Right cardiac atrium (tissue), 5 donors: ENCODE measurements around the gene NDUFA11. TPM values are rescaled to one million over a fixed set of nuclear protein-coding genes. Genes with fewer than 3 reads are reported as not detected.

Experiments
- ATAC-seq, 2 donors: fragments of 200-7000 bp; cut with Tn5 transposase; one replicate each; pipeline versions ENCODE4 v1.8.0 to v1.9.1; 2020; ENCODE audit warnings: moderate library complexity in 2 of 2, mild to moderate bottlenecking in 1 of 2
- DNase-seq, 3 donors: peaks; one replicate each; pipeline ENCODE4 v3.0.0-alpha.2; 2020
- H3K27ac ChIP-seq: one replicate; pipeline ENCODE4 v1.5.1; 2013; ENCODE audit warnings: mild to moderate bottlenecking, low read length, control low read depth, moderate library complexity
- H3K27me3 ChIP-seq: one replicate; pipeline ENCODE4 v1.6.1; 2013; ENCODE audit not compliant: control insufficient read depth, insufficient read depth
- H3K4me1 ChIP-seq: one replicate; pipeline ENCODE4 v1.6.1; 2013; ENCODE audit warnings: low read length; ENCODE audit not compliant: control insufficient read depth, insufficient read depth
- H3K4me3 ChIP-seq: one replicate; pipeline ENCODE4 v1.5.1; 2013; ENCODE audit warnings: low read length, control low read depth
- H3K9me3 ChIP-seq: one replicate; pipeline ENCODE4 v1.6.1; 2013; ENCODE audit warnings: low read length; ENCODE audit not compliant: control insufficient read depth
- WGBS: extraction: QIAGEN DNeasy Blood & Tissue Kit; methylation state at CpG from one replicate; pipeline ENCODE4 v1.1.7; 2013; 5-methylcytosine and 5-hydroxymethylcytosine counted together
- intact Hi-C, 4 donors: fragments of 100-400 bp; cut with DNase I; formaldehyde crosslinking; loops; one replicate each; pipeline versions ENCODE4 v1.11.0 to v1.14.0; 2022 to 2023
- polyA plus RNA-seq: library from polyadenylated mRNA; stranded (reverse); fragments of 200-250 nt; gene quantifications from one replicate; pipeline ENCODE4 v1.2.3, GENCODE V29; 2013
- total RNA-seq, 4 donors: library from RNA; stranded (reverse); fragmentation: NEBNext Ultra II Directional; extraction: Animal tissue kit (Norgen Biotek cat#: 25700); gene quantifications; one replicate each; pipeline ENCODE4 v1.2.1, GENCODE V29; 2021
- donor health status: healthy with polysubstance abuse.
- donor health status: DM: no; HTN: yes; CAD: no.
- donor health status: DM: no; HTN: no; CAD: no.
- donor health status: DM: no; HTN: yes; CAD: no; lungs with severe emphysema.
- donor health status: DM: yes; HTN: yes; CAD: no.

Gene NDUFA11
- total and polyA plus RNA-seq, 5 donors = 515 to 1,214 (median 646) TPM

DNA sequence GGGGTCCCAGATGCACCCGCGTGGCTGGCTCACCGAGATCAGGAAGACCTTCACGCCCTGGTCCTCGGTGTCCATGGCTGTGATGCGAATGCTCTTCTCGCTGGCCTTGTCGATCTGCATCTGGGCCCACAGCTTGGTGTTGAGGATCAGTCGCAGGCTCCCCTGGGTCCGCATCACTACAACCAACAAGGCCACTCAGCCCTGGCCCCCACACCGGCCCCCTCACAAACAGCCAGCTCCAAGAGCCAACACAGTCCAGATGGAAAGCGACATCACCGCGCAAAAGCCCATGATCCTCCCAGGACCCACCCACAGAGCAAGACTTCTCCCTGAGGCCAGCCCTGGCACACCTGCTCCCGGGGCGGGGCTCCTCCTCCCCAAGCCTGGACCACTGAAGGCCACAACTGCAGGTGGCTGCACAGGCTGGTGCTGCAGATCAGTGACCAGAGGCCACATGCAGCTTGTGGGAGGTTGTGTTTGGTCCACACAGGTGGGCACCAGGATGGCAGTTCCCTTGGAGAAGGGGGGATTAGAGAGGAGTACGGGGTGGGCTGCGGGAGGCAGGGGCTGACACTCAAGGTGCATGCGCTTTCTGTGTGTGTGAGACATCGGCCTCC lies 15.0 kb upstream of the NDUFA11 start:
- Histone ChIP-seq H3K27ac (no peak overlapping the region), H3K4me3 (no peak overlapping the region), H3K9me3 (no peaks in the 10 kb centered on the region), H3K27me3 (no peaks in the 10 kb centered on the region), H3K4me1 (peaks cover 5% of the 10 kb centered on the region)
- 95% methylated on average over 20 of the region's 20 CpGs for WGBS
- ATAC-seq (no peak), DNase-seq (peak in 1 of 3 donors; percentile 39)
- intact Hi-C loops = no loop called here

DNA sequence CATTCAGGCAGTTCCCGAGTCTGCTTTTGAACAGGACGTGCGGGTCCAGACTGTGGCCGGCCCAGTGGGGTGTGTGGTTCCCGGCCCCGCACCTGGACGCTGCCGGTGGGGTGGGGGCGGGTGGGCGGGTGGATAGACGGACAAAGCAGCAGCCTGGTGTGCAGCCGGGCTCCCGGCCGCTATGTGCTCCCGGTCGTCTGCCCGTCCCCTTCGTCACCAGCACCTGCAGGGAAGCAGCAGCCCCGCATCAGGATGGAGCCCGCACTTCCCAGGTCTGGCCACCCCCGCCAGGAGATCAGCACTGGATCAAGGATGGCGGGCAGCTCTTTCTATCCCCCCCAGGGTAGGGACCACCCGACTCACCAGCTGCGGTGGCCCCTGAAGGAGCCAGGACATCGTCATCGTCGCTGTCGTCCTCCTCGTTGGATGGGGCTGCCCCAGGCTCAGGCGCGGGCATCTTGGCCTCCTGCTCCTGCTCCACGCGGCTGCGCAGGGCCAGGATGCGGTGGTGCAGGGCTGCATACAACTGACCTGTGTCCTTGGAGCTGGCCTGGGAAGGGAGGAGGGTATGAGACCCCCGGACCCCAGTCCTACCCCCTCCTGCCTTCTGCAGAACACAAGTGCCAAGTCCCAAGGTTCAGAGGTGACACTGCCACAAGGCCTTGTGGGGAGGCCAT lies 14.0 kb upstream of the NDUFA11 start:
- DNase-seq = no peak
- WGBS = 92% methylated on average over 36 of the region's 36 CpGs

DNA sequence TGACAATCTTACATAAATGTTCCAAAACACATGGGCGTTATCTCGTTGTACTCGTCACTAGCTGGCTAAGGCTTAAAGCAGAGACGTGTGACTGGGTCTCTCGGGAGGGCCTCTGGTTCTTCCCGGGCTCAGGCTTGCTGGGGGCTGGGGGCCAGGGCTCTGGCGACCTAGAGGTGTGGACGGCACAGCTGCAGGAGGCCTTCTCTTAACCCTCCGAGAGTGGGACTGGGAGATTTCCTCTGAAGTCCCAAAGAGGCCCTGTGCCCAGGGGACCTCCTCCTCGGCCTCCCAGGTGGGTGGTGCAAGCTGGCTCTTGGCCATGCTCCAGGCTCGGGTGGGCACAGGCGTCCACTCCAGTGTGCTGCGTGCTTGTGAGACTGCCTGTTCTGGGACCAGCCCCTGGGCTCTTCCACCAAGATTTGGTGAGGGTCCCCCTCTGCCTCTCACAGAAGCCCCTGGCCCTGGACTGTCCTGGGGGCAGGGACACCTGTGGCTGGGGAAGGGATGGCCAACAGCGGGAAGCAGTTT lies 12.7 kb upstream of the NDUFA11 start:
- ATAC-seq (peak; percentile 5 to 29), DNase-seq (peak; percentile 53 to 82 (median 73))
- WGBS = 40% methylated on average over 14 of the region's 14 CpGs
- Histone ChIP-seq H3K9me3 (no peaks in the 10 kb centered on the region), H3K4me1 (peaks cover 5% of the 10 kb centered on the region), H3K27ac (no peak overlapping the region), H3K4me3 (no peak overlapping the region), H3K27me3 (no peaks in the 10 kb centered on the region)
- intact Hi-C loops = no loop called here

More for the DNA sequence above, 14.0 kb upstream of the NDUFA11 start:
- Histone ChIP-seq H3K9me3 (no peaks in the 10 kb centered on the region), H3K27ac (no peak overlapping the region), H3K4me1 (peaks cover 5% of the 10 kb centered on the region), H3K27me3 (no peaks in the 10 kb centered on the region), H3K4me3 (no peak overlapping the region)
- intact Hi-C loops = no loop called here
- ATAC-seq = no peak

DNA sequence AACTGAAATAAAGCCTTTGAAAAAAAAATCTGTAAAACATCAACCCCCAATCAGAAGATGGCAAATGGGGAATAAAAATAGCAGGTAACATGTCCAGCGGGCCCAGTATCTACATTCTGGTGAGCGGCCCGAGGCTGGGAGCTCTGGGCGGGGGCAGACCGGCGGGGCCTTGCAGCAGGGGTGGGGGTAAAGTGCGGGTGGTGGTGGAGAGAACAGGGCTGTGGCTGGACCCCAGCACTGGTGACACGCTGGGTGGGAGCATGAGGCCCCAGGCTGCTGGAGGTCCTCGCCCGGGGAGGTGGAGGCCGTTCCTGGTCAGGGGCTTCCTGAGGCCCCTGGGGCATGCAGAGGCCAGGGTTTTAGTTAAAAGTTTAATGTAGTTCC lies 12.2 kb upstream of the NDUFA11 start:
- DNase-seq = peak in 1 of 3 donors; percentile 71
- H3K27ac ChIP-seq = no peak overlapping the region
- no peaks in the 10 kb centered on the region for H3K9me3 ChIP-seq
- no peaks in the 10 kb centered on the region for H3K27me3 ChIP-seq
- intact Hi-C loops = no loop called here
- 59% methylated on average over 11 of the region's 11 CpGs for WGBS
- peaks cover 5% of the 10 kb centered on the region for H3K4me1 ChIP-seq
- H3K4me3 ChIP-seq = no peak overlapping the region
- peak; percentile 4 to 17 for ATAC-seq

DNA sequence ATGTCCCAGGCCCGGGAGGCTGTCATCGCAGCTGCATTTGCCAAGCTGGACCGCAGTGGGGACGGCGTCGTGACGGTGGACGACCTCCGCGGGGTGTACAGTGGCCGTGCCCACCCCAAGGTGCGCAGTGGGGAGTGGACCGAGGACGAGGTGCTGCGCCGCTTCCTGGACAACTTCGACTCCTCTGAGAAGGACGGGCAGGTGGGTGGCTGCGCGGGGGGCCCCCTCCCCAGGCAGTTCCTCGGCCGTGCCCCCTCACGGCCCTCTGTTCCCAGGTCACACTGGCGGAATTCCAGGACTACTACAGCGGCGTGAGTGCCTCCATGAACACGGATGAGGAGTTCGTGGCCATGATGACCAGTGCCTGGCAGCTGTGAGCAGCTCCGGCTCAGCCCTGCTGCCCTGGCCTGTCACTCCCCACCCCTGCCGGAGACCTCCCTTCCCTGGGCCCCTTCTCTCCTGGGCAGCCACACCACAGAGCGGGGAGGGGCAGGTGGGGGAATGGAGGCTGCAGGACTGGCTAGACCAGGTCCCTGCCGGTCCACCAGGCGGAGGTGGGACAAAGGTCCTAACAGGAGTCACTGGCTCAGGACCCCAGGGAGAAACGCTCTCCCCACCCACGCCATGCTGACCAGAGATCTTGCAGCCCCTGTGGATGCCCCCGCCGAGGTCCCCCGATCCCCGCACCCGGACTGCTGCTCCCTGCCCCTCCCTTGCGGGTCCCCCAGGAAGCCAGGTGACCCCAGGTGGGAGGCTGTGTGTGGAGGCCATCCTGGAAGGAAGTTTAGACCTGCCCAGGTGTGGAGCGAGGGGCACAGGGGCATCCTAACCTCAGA lies 11.6 kb upstream of the NDUFA11 start:
- peak in 2 of 3 donors; percentile 68 to 69 for DNase-seq
- 80% methylated on average over 42 of the region's 42 CpGs for WGBS
- intact Hi-C loops = loop anchor here in 1 of 4 donors (5.0 kb wide), 1 partner anchor 37 kb away; no protein-coding TSS in a partner anchor
- H3K4me1 ChIP-seq = peaks cover 5% of the 10 kb centered on the region
- no peak overlapping the region for H3K4me3 ChIP-seq
- peak overlapping the region; percentile 8 for H3K27ac ChIP-seq
- no peaks in the 10 kb centered on the region for H3K27me3 ChIP-seq
- ATAC-seq = peak; percentile 34 to 56
- H3K9me3 ChIP-seq = no peaks in the 10 kb centered on the region

DNA sequence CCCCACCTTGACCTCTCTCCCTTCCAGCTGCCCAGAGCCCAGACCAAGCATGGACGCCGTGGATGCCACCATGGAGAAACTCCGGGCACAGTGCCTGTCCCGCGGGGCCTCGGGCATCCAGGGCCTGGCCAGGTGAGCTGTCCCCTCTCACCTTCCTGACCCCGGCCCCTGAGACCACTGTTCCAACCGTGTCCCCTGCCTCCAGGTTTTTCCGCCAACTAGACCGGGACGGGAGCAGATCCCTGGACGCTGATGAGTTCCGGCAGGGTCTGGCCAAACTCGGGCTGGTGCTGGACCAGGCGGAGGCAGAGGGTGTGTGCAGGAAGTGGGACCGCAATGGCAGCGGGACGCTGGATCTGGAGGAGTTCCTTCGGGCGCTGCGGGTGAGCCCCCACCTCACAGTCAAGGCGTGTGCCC lies 10.8 kb upstream of the NDUFA11 start:
- Histone ChIP-seq H3K27ac (peak overlapping the region; percentile 11), H3K27me3 (no peaks in the 10 kb centered on the region), H3K9me3 (no peaks in the 10 kb centered on the region), H3K4me3 (no peak overlapping the region), H3K4me1 (peaks cover 5% of the 10 kb centered on the region)
- 77% methylated on average over 22 of the region's 22 CpGs for WGBS
- ATAC-seq (peak; percentile 6 to 8), DNase-seq (peak in 2 of 3 donors; percentile 60 to 65)
- intact Hi-C loops = loop anchor here in 1 of 4 donors (5.0 kb wide), 1 partner anchor 38 kb away; no protein-coding TSS in a partner anchor

DNA sequence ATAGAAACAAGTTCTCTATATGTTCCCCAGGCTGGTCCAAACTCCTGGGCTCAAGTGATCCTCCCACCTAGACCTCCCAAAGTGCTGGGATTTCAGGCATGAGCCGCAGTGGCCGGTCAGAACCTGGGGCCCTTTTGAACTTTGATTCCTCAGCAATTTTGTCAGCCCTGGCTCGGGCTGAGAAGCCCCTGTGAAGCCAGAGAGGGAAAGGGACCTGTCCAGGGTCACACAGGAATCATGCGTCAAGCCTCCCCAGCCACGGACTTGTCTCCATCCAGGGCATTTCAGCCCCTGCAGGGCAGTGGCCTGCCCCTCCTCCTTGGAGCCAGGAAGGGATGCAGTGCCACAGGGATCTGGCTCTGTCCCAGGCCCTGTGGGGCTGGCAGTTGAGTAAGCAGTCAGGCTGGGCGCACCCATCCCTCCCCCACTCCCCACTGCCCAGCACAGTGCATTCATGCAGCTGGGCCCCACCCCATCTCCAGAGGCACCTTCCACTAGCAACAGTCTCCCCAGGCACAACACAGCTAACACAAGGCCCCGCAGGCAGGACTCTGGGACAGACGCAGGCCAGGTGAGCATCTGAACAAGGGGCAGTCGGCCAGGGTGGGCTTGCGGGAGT lies 10.3 kb upstream of the NDUFA11 start, which contains the start of gene CAPS:
TSS of gene CAPS (plus strand) at position 516 of the 619 bp plus-strand sequence. CDS start 153 bp downstream, outside the sequence.
- 82% methylated on average over 10 of the region's 10 CpGs for WGBS
- peak within 1 kb of the TSS; percentile 11 for H3K27ac ChIP-seq
- no peaks in the 10 kb centered on the region for H3K27me3 ChIP-seq
- ATAC-seq (peak; percentile 61 to 68), DNase-seq (peak; percentile 71 to 84 (median 79))
- intact Hi-C loops = loop anchor here in 1 of 4 donors (5.0 kb wide), 1 partner anchor 38 kb away; no protein-coding TSS in a partner anchor
- H3K9me3 ChIP-seq = no peaks in the 10 kb centered on the region
- H3K4me3 ChIP-seq = no peak within 1 kb of the TSS
- H3K4me1 ChIP-seq = peaks cover 5% of the 10 kb centered on the region

DNA sequence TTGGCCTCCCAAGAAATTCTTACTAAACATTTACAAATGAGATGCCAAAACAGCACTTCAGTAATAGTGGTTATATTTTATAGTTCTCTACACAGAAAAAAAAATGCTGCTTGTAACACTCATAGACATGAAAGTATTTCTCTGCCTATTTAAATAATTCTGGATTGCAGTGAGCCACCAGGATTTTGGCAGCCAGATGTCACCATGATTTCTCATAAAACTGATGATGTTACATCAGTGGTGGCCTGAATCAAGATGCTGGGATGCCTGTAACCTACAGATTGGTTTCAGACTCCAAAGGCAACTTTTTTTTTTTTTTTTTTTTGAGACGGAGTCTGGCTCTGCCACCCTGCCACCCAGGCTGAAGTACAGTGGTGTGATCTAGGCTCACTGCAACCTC lies 7.8 kb upstream of the NDUFA11 start:
- no peak for DNase-seq
- H3K9me3 ChIP-seq = no peaks in the 10 kb centered on the region
- intact Hi-C loops = loop anchor here in 1 of 4 donors (5.0 kb wide), 1 partner anchor 41 kb away; no protein-coding TSS in a partner anchor
- peaks cover 3% of the 10 kb centered on the region for H3K4me1 ChIP-seq
- no peak for ATAC-seq
- WGBS = 79% methylated on average over 1 of the region's 1 CpG
- H3K27me3 ChIP-seq = no peaks in the 10 kb centered on the region
- H3K27ac ChIP-seq = no peak overlapping the region
- no peak overlapping the region for H3K4me3 ChIP-seq

DNA sequence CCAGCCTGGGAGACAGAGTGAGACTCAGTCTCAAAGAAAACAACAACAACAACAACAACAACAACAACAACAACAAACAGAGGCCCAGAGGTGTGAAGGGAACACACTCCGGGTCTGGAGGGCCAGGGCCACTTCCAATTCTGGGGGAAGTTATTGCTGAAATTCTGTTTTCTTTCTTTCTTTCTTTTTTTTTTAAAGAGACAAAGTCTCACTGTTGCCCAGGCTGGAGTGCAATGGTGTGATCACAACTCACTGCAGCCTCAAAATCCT lies 7.0 kb upstream of the NDUFA11 start:
- intact Hi-C loops = loop anchor here in 1 of 4 donors (5.0 kb wide), 1 partner anchor 42 kb away; no protein-coding TSS in a partner anchor
- no peak overlapping the region for H3K4me3 ChIP-seq
- H3K27ac ChIP-seq = no peak overlapping the region
- no peak for ATAC-seq
- no peaks in the 10 kb centered on the region for H3K27me3 ChIP-seq
- no peak for DNase-seq
- WGBS = 82% methylated on average over 1 of the region's 1 CpG
- H3K9me3 ChIP-seq = no peaks in the 10 kb centered on the region
- H3K4me1 ChIP-seq = no peaks in the 10 kb centered on the region

DNA sequence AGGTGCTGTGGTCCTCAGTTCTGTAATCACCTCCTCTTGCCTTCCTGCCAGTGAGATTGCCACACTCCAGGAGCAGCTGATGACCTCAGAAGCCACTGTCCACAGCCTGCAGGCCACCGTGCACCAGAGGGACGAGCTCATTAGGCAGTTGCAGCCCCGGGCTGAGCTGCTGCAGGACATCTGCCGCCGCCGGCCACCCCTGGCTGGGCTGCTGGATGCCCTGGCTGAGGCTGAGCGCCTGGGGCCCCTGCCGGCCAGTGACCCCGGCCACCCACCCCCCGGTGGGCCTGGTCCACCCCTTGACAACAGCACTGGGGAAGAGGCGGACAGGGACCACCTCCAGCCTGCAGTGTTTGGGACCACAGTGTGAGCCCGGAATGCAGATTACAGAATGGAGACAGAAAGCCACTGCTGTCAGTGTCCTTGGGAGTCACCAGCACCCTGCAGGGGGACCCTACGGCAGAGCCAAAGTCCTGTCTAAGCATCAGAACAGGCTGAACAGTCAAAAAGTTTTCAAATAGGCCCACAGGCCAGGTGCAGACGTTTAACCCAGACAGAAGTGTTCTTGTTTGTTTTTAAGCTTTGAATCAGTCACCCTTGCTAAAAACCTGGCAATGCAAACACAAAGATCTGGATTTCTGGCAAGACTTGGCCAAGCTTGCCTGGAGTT lies 5.3 kb upstream of the NDUFA11 start:
- no peak overlapping the region for H3K4me3 ChIP-seq
- DNase-seq (peak in 1 of 3 donors; percentile 55), ATAC-seq (no peak)
- no peaks in the 10 kb centered on the region for H3K27me3 ChIP-seq
- 78% methylated on average over 14 of the region's 14 CpGs for WGBS
- no peak overlapping the region for H3K27ac ChIP-seq
- no peaks in the 10 kb centered on the region for H3K4me1 ChIP-seq
- H3K9me3 ChIP-seq = no peaks in the 10 kb centered on the region
- intact Hi-C loops = loop anchor here in 1 of 4 donors (10.0 kb wide), 1 partner anchor 46 kb away; no protein-coding TSS in a partner anchor
